PC-9 (cell line): ENCODE results near the gene NFS1. TPM values are rescaled to one million over a fixed set of nuclear protein-coding genes. Genes with fewer than 3 reads are reported as not detected.
A peak's percentile ranks its signal among the peaks of the same experiment; 100 is the strongest.

Experiments
- BruUV-seq: library from RNA; stranded (reverse); fragments of 400-500 nt; replicated peaks from 2 replicates; lab custom pipeline; 2021; lab: Mats Ljungman, UMichigan
- CTCF ChIA-PET: fragments of 300-600 bp; sonication (Branson Sonifier 250); formaldehyde crosslinking; loops from one replicate; lab custom pipeline; 2022; ENCODE audit warnings: antibody characterized with exemption; lab: Charles Lee
- POLR2A ChIA-PET: fragments of 300-600 bp; sonication (Branson Sonifier 250); formaldehyde crosslinking; loops from one replicate; lab custom pipeline; 2022; ENCODE audit warnings: antibody characterized with exemption; ENCODE audit not compliant: unreplicated experiment; lab: Charles Lee
- DNase-seq, 2 experiments: peaks; one replicate each; pipeline versions ENCODE4 v3.0.0 to v3.0.0-alpha.2; 2015 to 2022; ENCODE audit warnings: mixed read lengths in 1 of 2
- H2AFZ ChIP-seq: fragments of 200-600 bp; sonication (generic); 2 replicates; pipeline ENCODE4 v1.8.1; 2017; ENCODE audit warnings: antibody characterized with exemption
- H3F3A ChIP-seq: fragments of 200-600 bp; sonication (generic); 2 replicates; pipeline ENCODE4 v1.8.1; 2017; ENCODE audit warnings: antibody characterized with exemption, mild to moderate bottlenecking, low read depth; ENCODE audit not compliant: insufficient read depth
- H3K27ac ChIP-seq: fragments of 200-600 bp; sonication (generic); 2 replicates; pipeline ENCODE4 v1.6.1; 2016; ENCODE audit warnings: mixed run types
- H3K27me3 ChIP-seq: fragments of 200-600 bp; sonication (generic); 2 replicates; pipeline ENCODE4 v1.6.1; 2016; ENCODE audit warnings: low read depth, mixed run types; ENCODE audit not compliant: insufficient read depth
- H3K36me3 ChIP-seq: fragments of 200-600 bp; sonication (generic); 2 replicates; pipeline ENCODE4 v1.6.1; 2016; ENCODE audit warnings: low read depth, mixed run types
- H3K4me1 ChIP-seq: fragments of 200-600 bp; sonication (generic); replicated peaks from 2 replicates; pipeline ENCODE4 v1.6.1; 2016; ENCODE audit warnings: mixed run types; ENCODE audit not compliant: insufficient read depth
- H3K4me2 ChIP-seq: fragments of 200-600 bp; sonication (generic); 2 replicates; pipeline ENCODE4 v1.6.1; 2017; ENCODE audit warnings: mixed run types
- H3K4me3 ChIP-seq: fragments of 200-600 bp; sonication (generic); 2 replicates; pipeline ENCODE4 v1.6.1; 2016; ENCODE audit warnings: mixed run types
- H3K79me2 ChIP-seq: fragments of 200-600 bp; sonication (generic); 2 replicates; pipeline ENCODE4 v1.6.1; 2017; ENCODE audit warnings: low read depth, mixed run types
- H3K9me2 ChIP-seq: fragments of 200-600 bp; sonication (generic); 2 replicates; pipeline ENCODE4 v1.8.1; 2017; ENCODE audit warnings: mild to moderate bottlenecking; ENCODE audit not compliant: insufficient read depth
- H3K9me3 ChIP-seq: fragments of 200-600 bp; sonication (generic); 2 replicates; pipeline ENCODE4 v1.8.1; 2016; ENCODE audit warnings: low read depth; ENCODE audit not compliant: insufficient read depth
- H4K20me1 ChIP-seq: fragments of 200-600 bp; sonication (generic); 2 replicates; pipeline ENCODE4 v1.8.1; 2017; ENCODE audit not compliant: insufficient read depth
- EZH2 ChIP-seq: fragments of 200-600 bp; sonication (generic); IDR thresholded peaks from 2 replicates; pipeline ENCODE4 v1.8.0; 2017; ENCODE audit warnings: antibody characterized with exemption, low read depth
- intact Hi-C: fragments of 100-400 bp; cut with micrococcal nuclease; formaldehyde crosslinking; loops from one replicate; pipeline ENCODE4 v1.10.0; 2022; ENCODE audit not compliant: unreplicated experiment
- total RNA-seq: library from RNA; stranded (reverse); gene quantifications from 2 replicates; pipeline ENCODE4 v1.2.3, GENCODE V29; 2021
- TF ChIP-seq, protein P1 (sequence below): fragments of 200-600 bp; sonication (generic); conservative IDR thresholded peaks from 2 replicates; pipeline ENCODE4 v1.6.1; 2017; ENCODE audit warnings: mixed run types, antibody characterized with exemption, mild to moderate bottlenecking, moderate library complexity

The NFS1 gene
- total RNA-seq, 1 experiment from 2014 or later: 65.0 TPM

DNA sequence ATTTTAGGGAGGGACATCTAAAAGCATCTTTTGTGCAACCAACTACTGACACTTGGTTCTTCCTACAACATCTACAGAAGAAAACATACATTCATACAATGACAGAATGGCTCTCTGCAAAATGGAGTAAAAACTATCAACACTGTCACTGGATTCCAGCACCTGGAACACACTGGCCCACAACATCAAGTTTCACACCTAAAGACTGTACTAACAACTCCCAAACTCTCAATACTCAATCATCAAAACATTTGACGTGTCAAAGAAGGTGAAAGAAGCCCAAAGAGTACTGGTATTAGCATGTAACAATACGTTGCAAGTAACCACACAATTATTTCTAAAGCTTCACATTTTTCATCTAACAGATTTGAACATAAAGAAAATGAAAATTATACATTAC lies 36.6 kb downstream of the NFS1 start:
- no peak for DNase-seq
- H3K27me3 ChIP-seq: no peaks in the 10 kb centered on the region
- no peak overlapping the region for H3K27ac ChIP-seq
- ChIA-PET POLR2A (interaction anchor here (0.5 kb wide), 1 partner anchor 207 kb away, joined by 3 read pairs; no protein-coding TSS in a partner anchor), CTCF (no interaction called here)
- H3K9me2 ChIP-seq: no peaks in the 10 kb centered on the region
- peaks cover 16% of the 10 kb centered on the region for H3F3A ChIP-seq
- peaks cover 1% of the 10 kb centered on the region; the same call in 1 of the 2 replicates for H3K36me3 ChIP-seq
- H3K4me2 ChIP-seq: peak overlapping the region; percentile 87
- peaks cover 47% of the 10 kb centered on the region for H3K4me1 ChIP-seq
- peaks cover 71% of the 10 kb centered on the region for H3K79me2 ChIP-seq
- no peak for TF ChIP-seq EZH2
- TF ChIP-seq, protein P1, sequence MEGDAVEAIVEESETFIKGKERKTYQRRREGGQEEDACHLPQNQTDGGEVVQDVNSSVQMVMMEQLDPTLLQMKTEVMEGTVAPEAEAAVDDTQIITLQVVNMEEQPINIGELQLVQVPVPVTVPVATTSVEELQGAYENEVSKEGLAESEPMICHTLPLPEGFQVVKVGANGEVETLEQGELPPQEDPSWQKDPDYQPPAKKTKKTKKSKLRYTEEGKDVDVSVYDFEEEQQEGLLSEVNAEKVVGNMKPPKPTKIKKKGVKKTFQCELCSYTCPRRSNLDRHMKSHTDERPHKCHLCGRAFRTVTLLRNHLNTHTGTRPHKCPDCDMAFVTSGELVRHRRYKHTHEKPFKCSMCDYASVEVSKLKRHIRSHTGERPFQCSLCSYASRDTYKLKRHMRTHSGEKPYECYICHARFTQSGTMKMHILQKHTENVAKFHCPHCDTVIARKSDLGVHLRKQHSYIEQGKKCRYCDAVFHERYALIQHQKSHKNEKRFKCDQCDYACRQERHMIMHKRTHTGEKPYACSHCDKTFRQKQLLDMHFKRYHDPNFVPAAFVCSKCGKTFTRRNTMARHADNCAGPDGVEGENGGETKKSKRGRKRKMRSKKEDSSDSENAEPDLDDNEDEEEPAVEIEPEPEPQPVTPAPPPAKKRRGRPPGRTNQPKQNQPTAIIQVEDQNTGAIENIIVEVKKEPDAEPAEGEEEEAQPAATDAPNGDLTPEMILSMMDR: no peak
- intact Hi-C loops: loop anchor here (2.0 to 5.0 kb wide), 3 partner anchors 46 to 95 kb away; partner anchors contain the start of gene RBM39
- H3K9me3 ChIP-seq: no peaks in the 10 kb centered on the region
- peaks cover 64% of the 10 kb centered on the region for H4K20me1 ChIP-seq
- no peak overlapping the region for H2AFZ ChIP-seq
- H3K4me3 ChIP-seq: peak overlapping the region; percentile 99
- BruUV-seq: no TSS peak

DNA sequence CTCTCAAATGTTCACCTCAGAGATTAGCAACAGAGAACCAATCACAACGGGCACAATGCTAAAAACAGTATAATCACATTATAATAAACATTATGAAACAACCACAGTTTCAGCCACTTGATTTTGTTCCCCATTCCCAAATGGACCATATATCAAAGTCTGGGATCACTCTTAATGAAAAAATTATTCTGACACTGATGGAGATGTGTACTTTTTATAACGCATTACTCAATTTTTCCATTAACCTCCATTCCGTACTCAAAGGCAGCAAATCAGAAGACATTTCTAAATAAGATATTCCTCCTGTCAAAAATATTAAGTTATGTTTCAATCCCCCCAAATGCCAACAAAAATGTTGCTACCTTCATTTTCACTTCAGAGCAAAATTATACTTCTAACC lies 37.2 kb downstream of the NFS1 start:
- BruUV-seq: no TSS peak
- no peak for DNase-seq
- TF ChIP-seq, protein P1: no peak
- TF ChIP-seq EZH2: no peak
- H3K9me2 ChIP-seq: no peaks in the 10 kb centered on the region
- no peak overlapping the region for H2AFZ ChIP-seq
- H3K4me1 ChIP-seq: peaks cover 47% of the 10 kb centered on the region
- H3K4me2 ChIP-seq: peak overlapping the region; percentile 87
- POLR2A ChIA-PET: interaction anchor here (0.6 kb wide), 1 partner anchor 46 kb away, joined by 23 read pairs; the partner anchor contains the start of gene SPAG4
- intact Hi-C loops: loop anchor here (2.0 to 5.0 kb wide), 3 partner anchors 45 to 95 kb away; partner anchors contain the start of gene RBM39
- H3K36me3 ChIP-seq: peaks cover 8% of the 10 kb centered on the region
- peak overlapping the region; percentile 99; the same call in 1 of the 2 replicates for H3K4me3 ChIP-seq
- H4K20me1 ChIP-seq: peaks cover 70% of the 10 kb centered on the region
- peaks cover 16% of the 10 kb centered on the region for H3F3A ChIP-seq
- no peaks in the 10 kb centered on the region for H3K9me3 ChIP-seq
- no peak overlapping the region for H3K27ac ChIP-seq
- H3K79me2 ChIP-seq: peaks cover 78% of the 10 kb centered on the region
- CTCF ChIA-PET: interaction anchor here (0.5 kb wide), 1 partner anchor 37 kb away, joined by 3 read pairs; the partner anchor contains the start of genes NFS1 and ROMO1
- no peaks in the 10 kb centered on the region for H3K27me3 ChIP-seq

DNA sequence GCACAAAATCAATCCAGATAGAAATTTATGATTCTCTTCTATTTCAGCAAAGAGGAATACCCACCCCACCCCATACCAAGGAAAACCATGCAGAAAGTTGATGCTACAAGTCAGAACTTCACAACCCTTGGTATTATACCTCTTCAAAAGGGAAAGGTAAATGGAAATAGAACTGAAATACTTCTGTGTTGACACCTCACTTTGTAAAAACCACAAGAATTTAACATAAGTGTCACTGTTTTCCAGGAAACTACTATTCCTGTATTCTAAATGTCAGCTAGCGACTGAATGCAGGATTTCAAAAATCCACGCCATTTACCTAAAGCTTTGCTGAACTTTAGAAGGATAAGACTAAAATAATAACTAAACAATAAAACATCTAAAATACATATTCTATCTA lies 38.1 kb downstream of the NFS1 start:
- Histone ChIP-seq H3K9me3 (no peaks in the 10 kb centered on the region), H3K27ac (peak overlapping the region; percentile 0; the same call in 1 of the 2 replicates), H3K4me1 (peaks cover 47% of the 10 kb centered on the region), H4K20me1 (peaks cover 79% of the 10 kb centered on the region), H2AFZ (no peak overlapping the region), H3F3A (peaks cover 9% of the 10 kb centered on the region), H3K4me2 (peak overlapping the region; percentile 87), H3K36me3 (peaks cover 12% of the 10 kb centered on the region), H3K79me2 (peaks cover 86% of the 10 kb centered on the region), H3K4me3 (peak overlapping the region; percentile 99; the same call in 1 of the 2 replicates), H3K27me3 (no peaks in the 10 kb centered on the region), H3K9me2 (no peaks in the 10 kb centered on the region)
- ChIA-PET POLR2A (interaction anchor here (0.5 to 0.7 kb wide), 8 partner anchors 9 to 374 kb away, joined by 3 to 23 read pairs (median 6); partner anchors contain the start of gene SPAG4), CTCF (no interaction called here)
- TF ChIP-seq EZH2: no peak
- BruUV-seq: no TSS peak
- peak in 1 of 2 experiments; percentile 60 for DNase-seq
- intact Hi-C loops: loop anchor here (5.0 kb wide), 2 partner anchors 81 to 94 kb away; partner anchors contain the start of gene RBM39
